NT2/D1 (cell line): ENCODE results near the gene MAGED4.
"Not testable (repeated sequence)": the region's sequence is repeated elsewhere in the genome, so short reads cannot be mapped to it uniquely, and the experiment has no call there.

ENCODE experiments used
- SUZ12 ChIP-seq: IDR thresholded peaks from 2 replicates; pipeline ENCODE4 v1.6.1; 2011; ENCODE audit not compliant: insufficient read length, insufficient read depth; ENCODE audit errors: extremely low read depth
- ZNF274 ChIP-seq: IDR thresholded peaks from 2 replicates; pipeline ENCODE4 v1.6.1; 2011; ENCODE audit warnings: mild to moderate bottlenecking, low read depth, low read length

DNA sequence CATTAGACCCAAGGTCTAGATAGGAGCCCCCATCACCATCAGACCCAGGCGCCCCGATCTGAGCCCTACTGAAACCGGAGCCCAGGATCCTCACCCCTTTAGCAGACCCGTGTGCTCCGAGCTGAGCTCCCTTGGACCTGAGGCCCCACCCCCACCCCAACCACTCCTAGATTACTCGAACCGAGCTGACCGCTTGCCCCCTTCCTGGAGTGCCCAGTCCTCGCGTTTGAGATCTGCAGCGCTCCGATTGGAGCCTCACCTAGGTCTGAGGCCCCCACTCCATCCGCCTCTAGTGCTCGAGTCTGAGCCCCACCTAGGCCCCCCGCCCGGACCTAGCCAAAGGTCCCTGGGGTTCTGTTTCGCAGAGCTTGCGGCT is 378 bp downstream of the MAGED4 start:
- not testable (repeated sequence) for TF ChIP-seq ZNF274, SUZ12
